GM12878 (cell line): ENCODE data around the gene HS6ST1.

Experiments used
- CTCF ChIP-seq, 3 experiments: IDR thresholded peaks in 2 of 3; conservative IDR thresholded peaks in 1 of 3; 2 replicates each; pipeline ENCODE4 v1.5.1; 2011; ENCODE audit warnings: low read depth in 3 of 3, low read length in 3 of 3, mild to moderate bottlenecking in 3 of 3, control low read depth in 2 of 3, moderate library complexity in 2 of 3, inconsistent platforms in 1 of 3, mixed read lengths in 1 of 3; ENCODE audit not compliant: control insufficient read depth in 2 of 3, insufficient read depth in 1 of 3; ENCODE audit errors: extremely low read depth in 1 of 3
- EP300 ChIP-seq, 2 experiments: fragments of 150-350 bp in 1 of 2; IDR thresholded peaks; 2 replicates each; pipeline ENCODE4 v1.6.1; 2011 to 2012; ENCODE audit warnings: low read depth in 2 of 2, low read length in 2 of 2, borderline replicate concordance in 1 of 2, improper control_type of control experiment in 1 of 2, inconsistent platforms in 1 of 2; ENCODE audit not compliant: control insufficient read depth in 1 of 2
- MLLT1 ChIP-seq: fragments of 450-650 bp; IDR thresholded peaks from 2 replicates; pipeline ENCODE4 v1.6.1; 2016; ENCODE audit warnings: mild to moderate bottlenecking
- POLR2AphosphoS2 ChIP-seq: IDR thresholded peaks from 2 replicates; pipeline ENCODE4 v1.6.1; 2011; ENCODE audit warnings: low read depth, mild to moderate bottlenecking, low read length, improper control_type of control experiment, moderate library complexity
- SRF ChIP-seq, 2 experiments: IDR thresholded peaks; 2 replicates each; pipeline ENCODE4 v1.6.1; 2011; ENCODE audit warnings: low read depth in 2 of 2, low read length in 2 of 2, mild to moderate bottlenecking in 1 of 2, moderate library complexity in 1 of 2

DNA sequence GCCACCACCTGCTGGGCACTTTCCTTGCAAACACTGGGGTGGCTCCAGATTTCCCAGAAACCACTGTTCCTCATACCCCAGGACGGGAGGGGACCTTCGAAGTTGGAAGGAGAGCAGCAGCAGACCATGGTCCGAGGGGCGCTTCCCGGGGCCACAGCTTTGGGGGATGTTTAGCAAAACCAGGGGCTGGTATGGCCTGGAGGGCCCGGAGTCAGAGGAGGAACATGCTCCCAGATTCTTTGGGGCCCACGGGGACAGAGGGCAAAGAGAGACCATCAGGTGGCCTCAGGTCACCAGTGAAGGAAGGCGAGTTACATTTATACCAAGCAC lies 25.3 kb downstream of the HS6ST1 start:
- TF ChIP-seq CTCF (IDR thresholded peaks at IDR 0.05 in 2 of 3, conservative IDR thresholded peaks at IDR 0.05 in 1 of 3; ENCODE audit: control insufficient read depth in 2 of 3, extremely low read depth in 1 of 3, insufficient read depth in 1 of 3, low read depth in 3 of 3, low read length in 3 of 3) (no peak), MLLT1 (no peak), POLR2AphosphoS2 (no peak), EP300 (IDR thresholded peaks at IDR 0.05; ENCODE audit: borderline replicate concordance in 1 of 2, control insufficient read depth in 1 of 2, low read depth in 2 of 2, low read length in 2 of 2) (no peak), SRF (IDR thresholded peaks at IDR 0.05; ENCODE audit: low read depth in 2 of 2, low read length in 2 of 2) (no peak)
